GM18909 (cell line): Measurements from ENCODE around the gene IRF1.
"Not testable (repeated sequence)": the region's sequence is repeated elsewhere in the genome, so short reads cannot be mapped to it uniquely, and the experiment has no call there.

Source experiments
- ATAC-seq: cut with Tn5 transposase; IDR thresholded peaks from one replicate; pipeline ENCODE4 v1.9.1; 2021; ENCODE audit warnings: mild to moderate bottlenecking; ENCODE audit not compliant: unreplicated experiment, poor library complexity

The IRF1 gene

DNA sequence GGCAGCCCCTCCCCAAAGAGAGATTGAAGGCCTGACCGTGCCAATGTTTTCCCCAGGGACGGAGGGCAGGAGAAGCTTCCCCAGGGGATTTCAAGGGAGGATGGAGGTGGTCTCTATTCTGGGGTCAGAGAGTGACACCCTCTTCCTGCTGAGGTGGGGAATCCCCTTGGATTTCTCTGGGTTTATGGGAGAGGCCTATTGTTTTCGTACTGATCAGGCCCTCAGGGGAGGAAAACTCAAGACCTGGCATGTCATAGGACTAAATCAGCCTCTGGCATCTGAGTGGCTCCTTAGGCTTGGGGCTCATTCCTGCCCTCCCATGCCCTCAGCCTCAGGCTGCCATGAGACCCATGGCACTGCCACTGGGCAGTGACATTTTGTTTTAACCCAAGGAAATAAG lies 44.6 kb downstream of the IRF1 start:
- ATAC-seq: no peak

- no peak for ATAC-seq
These were observed 45.0 kb downstream of the IRF1 start for GRCh38 chr5:132445640-132445923.

DNA sequence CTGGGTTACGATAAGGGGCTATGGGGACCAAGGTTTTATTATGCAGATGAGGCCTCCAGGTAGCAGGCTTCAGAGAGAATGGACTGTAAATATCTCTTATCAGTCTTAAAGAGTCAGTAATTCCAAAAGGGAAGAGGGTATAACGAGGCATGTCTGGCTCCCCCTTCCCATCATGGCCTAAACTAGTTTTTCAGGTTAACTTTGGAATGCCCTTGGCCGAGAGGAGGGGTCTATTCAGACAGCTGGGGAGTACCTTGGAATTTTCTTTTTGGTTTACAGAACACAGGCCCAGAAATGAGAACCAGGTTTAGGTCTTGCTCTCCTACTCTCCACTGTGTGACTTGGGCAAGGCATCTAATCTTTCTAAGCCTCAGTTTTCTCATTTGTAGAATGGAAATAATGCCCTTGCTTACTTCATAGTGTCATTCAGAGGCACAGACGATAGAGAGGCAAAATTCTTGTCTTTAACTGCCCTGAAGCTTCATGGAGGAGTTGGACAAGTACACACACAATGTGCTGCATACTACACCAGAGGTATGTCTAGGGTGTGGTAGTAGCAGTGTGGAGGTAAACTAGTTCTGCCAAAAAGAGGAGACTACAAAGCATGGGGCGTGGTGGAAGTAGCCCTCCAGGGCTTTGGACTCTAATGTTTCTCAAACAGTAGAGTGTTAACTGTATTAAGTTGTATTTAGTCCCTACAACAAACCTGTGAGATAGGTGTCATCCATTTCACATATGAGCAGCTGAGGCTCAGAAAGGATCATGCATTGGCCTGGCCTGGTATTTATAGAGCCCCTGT lies 45.5 kb downstream of the IRF1 start:
- no peak for ATAC-seq

DNA sequence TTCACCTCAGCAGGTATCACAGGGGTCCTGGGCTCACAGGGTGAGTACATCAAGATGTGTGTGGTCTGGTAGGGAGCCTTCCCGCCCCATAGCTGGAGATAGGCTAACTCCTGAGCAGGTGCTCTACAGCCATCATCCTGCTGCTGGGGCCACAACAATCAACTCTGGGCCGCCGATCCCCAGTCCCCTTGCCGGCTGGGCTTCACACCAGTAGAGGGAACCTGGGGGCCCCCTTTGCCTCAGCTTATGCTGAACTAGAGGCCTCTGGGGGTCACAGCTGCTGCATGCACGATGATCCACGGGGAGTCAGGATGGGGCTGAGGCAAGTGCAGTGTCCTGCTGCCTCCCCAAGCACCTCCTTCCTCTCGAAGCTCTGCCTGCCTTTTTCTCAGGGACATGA lies 46.5 kb downstream of the IRF1 start:
- ATAC-seq: no peak

DNA sequence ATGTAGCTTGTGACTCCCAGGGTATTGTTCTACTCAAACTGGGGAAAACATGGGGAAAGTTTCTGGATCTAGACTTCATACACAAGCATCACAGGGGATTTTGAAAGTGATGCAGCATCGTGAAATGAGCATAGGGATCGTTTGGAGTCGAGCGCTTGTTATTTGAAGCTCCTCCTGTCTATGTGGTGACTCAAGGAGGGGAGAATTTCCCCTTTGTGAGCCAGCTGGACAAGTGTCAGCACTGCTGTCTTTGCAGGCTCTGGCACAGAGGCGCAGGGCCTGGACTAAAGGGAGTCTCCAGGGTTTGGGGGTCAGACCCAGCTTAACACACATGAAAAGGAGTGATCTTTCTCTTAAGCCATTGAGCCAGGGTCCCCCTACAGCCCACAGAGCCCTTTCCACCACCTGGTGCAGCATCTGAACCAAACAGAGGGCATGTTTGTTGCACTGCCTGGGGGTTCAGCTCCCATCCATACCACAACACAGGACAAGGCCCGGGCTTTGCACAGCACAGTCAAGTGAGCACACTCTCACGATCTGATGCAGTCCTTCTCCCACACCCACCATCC lies 51.0 kb downstream of the IRF1 start:
- ATAC-seq: no peak

DNA sequence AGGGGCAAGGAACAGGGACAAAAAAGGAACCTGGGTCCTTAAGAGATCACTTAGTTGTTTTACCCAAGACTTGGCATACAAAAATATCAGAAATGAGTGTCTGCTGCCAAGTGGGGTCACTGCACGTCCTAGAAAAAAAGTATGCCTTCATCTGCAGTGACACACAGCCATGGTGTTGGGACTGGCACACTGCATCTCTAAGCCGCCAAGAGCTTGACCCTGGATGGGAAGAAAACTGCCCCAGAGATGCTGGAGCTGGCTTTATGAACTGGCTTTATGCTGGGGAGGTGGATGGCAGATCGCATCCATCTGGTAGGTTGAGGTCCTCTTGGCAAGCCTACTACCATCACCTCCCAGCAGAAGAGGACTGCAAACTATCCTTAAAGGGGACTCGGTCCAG lies 51.7 kb downstream of the IRF1 start:
- ATAC-seq: no peak

DNA sequence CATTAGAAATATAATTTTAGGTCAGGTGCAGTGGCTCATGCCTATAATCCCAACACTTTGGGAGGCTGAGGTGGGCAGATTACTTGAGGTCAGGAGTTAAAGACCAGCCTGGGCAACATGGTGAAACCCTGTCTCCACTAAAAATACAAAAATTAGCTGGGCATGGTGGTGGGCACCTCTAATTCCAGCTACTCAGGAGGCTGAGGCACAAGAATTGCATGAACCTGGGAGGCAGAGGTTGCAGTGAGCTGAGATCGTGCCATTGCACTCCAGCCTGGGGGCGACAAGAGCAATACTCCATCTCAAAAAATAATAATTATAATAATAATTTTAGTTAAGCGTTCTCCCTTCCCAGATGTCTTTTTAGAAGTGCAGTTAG lies 52.3 kb downstream of the IRF1 start:
- not testable (repeated sequence) for ATAC-seq

DNA sequence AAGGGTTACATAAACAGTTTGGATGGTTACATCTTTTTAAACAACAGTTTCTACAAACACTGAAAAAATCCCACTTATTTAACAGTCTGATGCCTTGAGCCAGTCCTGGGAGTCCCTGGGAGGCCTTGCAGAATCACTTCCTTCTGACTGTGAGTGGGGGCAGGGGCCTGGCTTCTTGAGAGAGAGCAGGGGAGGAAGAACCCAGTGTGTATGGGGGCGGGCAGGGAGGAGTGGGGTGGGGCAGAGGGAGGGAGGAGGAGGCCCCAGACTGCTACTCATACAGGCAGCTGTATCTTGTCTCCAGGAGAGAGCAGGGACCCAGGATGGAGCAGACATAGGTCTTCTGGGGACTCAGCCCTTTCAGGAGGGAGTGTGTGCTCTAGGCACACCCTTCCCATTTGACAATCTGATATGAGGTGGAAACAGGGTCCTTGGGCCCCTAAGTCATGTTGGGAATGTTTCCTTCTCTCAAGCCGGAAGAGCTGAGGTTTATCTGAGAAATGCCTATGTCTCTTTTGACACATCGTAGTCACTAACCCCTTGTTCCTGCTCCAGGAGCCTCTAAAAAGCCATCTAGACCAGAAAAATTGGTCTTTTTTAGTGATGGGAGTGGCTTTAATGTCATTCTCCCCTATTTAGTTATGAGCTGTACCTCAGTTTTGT lies 52.8 kb downstream of the IRF1 start:
- peak; percentile 86 for ATAC-seq

- no peak for ATAC-seq
These were observed 53.6 kb downstream of the IRF1 start for GRCh38 chr5:132436936-132437335.

GRCh38 chr5:132435886-132436285 lies 54.7 kb downstream of the IRF1 start:
- no peak for ATAC-seq

- ATAC-seq: no peak
These were observed 55.1 kb downstream of the IRF1 start for GRCh38 chr5:132435447-132435846.

DNA sequence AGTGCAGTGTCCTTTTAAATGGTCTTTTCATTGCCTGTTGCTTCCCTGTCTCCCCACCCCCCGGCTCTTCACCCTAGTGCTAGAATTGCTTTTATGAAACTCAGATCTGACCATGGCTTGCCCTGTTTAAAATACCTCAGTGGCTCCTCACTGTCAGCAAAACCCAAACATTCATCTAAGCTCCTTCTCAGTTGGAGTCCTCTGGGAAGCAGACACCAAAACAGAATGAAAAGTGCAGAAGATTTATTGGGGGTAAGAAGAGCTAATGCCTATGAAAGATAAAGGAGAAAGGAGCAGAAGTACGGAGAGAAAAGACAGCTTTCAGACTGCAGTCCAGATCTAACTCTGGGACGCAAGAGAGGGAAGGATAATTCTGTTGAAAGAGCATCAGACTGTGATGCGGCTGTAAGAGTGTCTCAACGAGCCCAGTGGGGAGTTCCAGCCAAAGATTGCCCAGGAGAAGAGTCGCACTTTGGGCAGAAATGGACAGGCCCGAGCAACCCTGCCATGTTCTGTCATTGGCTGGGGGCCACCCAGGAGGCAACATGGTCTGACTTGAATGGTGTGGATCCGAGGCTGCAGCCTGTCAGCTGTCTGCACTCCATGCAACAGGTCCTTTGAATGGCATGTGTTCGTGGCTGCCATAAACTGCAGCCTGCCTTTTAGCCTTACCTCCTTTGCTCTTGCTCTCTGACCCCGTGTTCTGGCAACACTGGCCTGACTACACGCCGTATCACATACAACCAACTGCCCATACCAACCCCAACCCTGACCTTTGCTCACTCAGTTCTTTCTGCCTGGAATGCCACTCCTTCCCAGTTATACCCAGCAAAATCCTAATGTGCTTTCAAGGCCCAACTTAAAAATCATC lies 55.9 kb downstream of the IRF1 start:
- no peak for ATAC-seq

DNA sequence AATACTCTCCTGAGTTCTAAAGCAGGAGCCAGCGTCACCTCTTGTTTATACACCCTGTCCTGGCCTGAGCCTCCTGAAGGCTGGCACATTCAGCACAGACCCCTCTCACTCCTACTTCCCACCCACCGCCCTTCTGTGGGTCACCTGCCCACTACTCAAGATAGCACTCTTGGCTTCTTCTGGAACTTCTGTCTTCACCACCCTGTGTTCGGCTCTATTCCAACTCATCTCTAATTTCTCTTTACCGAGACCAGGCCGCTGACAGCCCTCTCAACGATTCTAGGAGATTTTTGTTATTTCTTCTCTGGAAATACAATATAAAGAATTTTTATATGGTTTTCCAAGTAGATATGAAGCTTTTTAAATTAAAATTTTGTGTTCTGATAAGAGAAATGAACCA lies 57.4 kb downstream of the IRF1 start:
- ATAC-seq: no peak

GRCh38 chr5:132431632-132432031 lies 58.9 kb downstream of the IRF1 start:
- ATAC-seq: no peak
